Heart right ventricle (tissue), 16 donors: Measurements from ENCODE around the gene COL7A1. TPM values are rescaled to one million over a fixed set of nuclear protein-coding genes. Genes with fewer than 3 reads are reported as not detected.

Experiments
- ATAC-seq, 8 donors: fragments of 200-7000 bp; cut with Tn5 transposase; one replicate each; pipeline ENCODE4 v1.9.1; 2020; ENCODE audit warnings: mild to moderate bottlenecking in 8 of 8, moderate library complexity in 8 of 8, moderate number of reproducible peaks in 1 of 8
- DNase-seq, 2 donors: peaks; one replicate each; pipeline ENCODE4 v3.0.0-alpha.2; 2020
- H3K27ac ChIP-seq, 10 donors: fragments of 200-600 bp; sonication (generic) in 2 of 10; one replicate each; pipeline versions ENCODE4 v1.5.0 to v1.8.0; 2020 to 2022; ENCODE audit warnings: mild to moderate bottlenecking in 3 of 10
- H3K27me3 ChIP-seq, 7 donors: fragments of 200-600 bp; one replicate each; pipeline ENCODE4 v1.8.0; 2021 to 2022; ENCODE audit warnings: mild to moderate bottlenecking in 2 of 7
- H3K36me3 ChIP-seq, 9 donors: fragments of 200-600 bp; sonication (generic) in 1 of 9; one replicate each; pipeline versions ENCODE4 v1.5.0 to v1.8.0; 2020 to 2022; ENCODE audit warnings: mild to moderate bottlenecking in 2 of 9
- H3K4me1 ChIP-seq, 9 donors: fragments of 200-600 bp; sonication (generic) in 1 of 9; one replicate each; pipeline versions ENCODE4 v1.5.0 to v1.8.0; 2020 to 2022; ENCODE audit warnings: mild to moderate bottlenecking in 4 of 9
- H3K4me3 ChIP-seq, 10 donors: fragments of 200-600 bp; sonication (generic) in 2 of 10; one replicate each; pipeline versions ENCODE4 v1.5.0 to v1.8.0; 2020 to 2022; ENCODE audit warnings: mild to moderate bottlenecking in 7 of 10, moderate library complexity in 2 of 10
- H3K9me3 ChIP-seq, 11 donors: fragments of 200-600 bp in 10 of 11; sonication (generic) in 2 of 11; one replicate each; pipeline versions ENCODE4 v1.5.0 to v1.8.0; 2013 to 2022; ENCODE audit warnings: mild to moderate bottlenecking in 2 of 11, control low read depth in 1 of 11, moderate library complexity in 1 of 11
- CTCF ChIP-seq, 9 donors: fragments of 200-600 bp; sonication (generic) in 2 of 9; IDR thresholded peaks; one replicate each; pipeline versions ENCODE4 v1.5.0 to v1.8.0; 2021 to 2022; ENCODE audit warnings: antibody characterized with exemption in 9 of 9, mild to moderate bottlenecking in 5 of 9, moderate library complexity in 1 of 9
- WGBS, 2 donors: extraction: QIAGEN DNeasy Blood & Tissue Kit; methylation state at CpG; one replicate each; pipeline ENCODE4 v1.1.7; 2013; ENCODE audit warnings: inconsistent platforms in 1 of 2; 5-methylcytosine and 5-hydroxymethylcytosine counted together
- intact Hi-C, 10 donors: fragments of 100-400 bp; cut with DNase I; formaldehyde crosslinking; loops; one replicate each; pipeline versions ENCODE4 v1.11.1 to v1.14.2; 2022
- polyA plus RNA-seq, 2 donors: library from polyadenylated mRNA; stranded (reverse); fragments of 200-250 nt; gene quantifications; one replicate each; pipeline ENCODE4 v1.2.3, GENCODE V29; 2013
- total RNA-seq, 10 donors: library from RNA; stranded (reverse); fragmentation: NEBNext Ultra II Directional in 3 of 10; extraction: Animal tissue kit (Norgen Biotek cat#: 25700) in 3 of 10; gene quantifications; one replicate each; pipeline versions ENCODE4 v1.2.1 to v1.2.4, GENCODE V29; 2021 to 2023
- donor health status: Arrhythmogenic right ventricular cardiomyopathy.
- donor health status: ischemic (EF 13 %, LVEDD 7.1; RV severe dilation, severe dysfunction).
- donor health status: healthy with polysubstance abuse.
- donor health status: DM: no; HTN: yes; CAD: no.
- donor health status: DM: no; HTN: no; CAD: no.
- donor health status: ischemic (EF 25% LVEDD 6.9; RV normal size, moderate dysfunction).
- donor health status: ischemic (EF 25% LVEDD 5.7; RV mildly dilated, moderate dysfunction).
- donor health status: healthy.
- donor health status: DM: yes; HTN: yes; CAD: no.
- donor health status: Ischemic cardiomyopathy.
- donor health status: ischemic (EF 35%, LVEDD 5.7; RV mildly dilated, moderate dysfunction).
- donor health status: nonischemic (EF 11% LVEDD 7.7; RV severe dilation, severe dysfunction).
- donor health status: DM: yes; HTN: yes; CAD: no.
- donor health status: PGD.
- donor health status: ischemic (EF 29% LVEDD 5.4; RV normal size, mild dysfunction).
- donor health status: nonischemic (EF 23%, LVEDD 6.1; RV moderate dilation, normal function).

COL7A1 gene
- total and polyA plus RNA-seq, 12 donors, result 6.1 to 63.5 (median 12.6) TPM

- no peaks in the 10 kb centered on the region for H3K9me3 ChIP-seq
- no peak for TF ChIP-seq CTCF (IDR thresholded peaks at IDR 0.05)
- 84 to 85% methylated on average over 17 of the region's 17 CpGs for WGBS, 2 donors
- ATAC-seq (no peak), DNase-seq (no peak)
- intact Hi-C loops, result no loop called here
- no peak overlapping the region for H3K27ac ChIP-seq
- H3K4me3 ChIP-seq, result no peak overlapping the region
- H3K4me1 ChIP-seq, result no peaks in the 10 kb centered on the region
- H3K36me3 ChIP-seq, result peaks cover 0 to 26% (median 0%) of the 10 kb centered on the region in 9 donors
- H3K27me3 ChIP-seq, result no peaks in the 10 kb centered on the region
Measured at GRCh38 chr3:48575366-48575765, 19.8 kb downstream of the COL7A1 start.

- no peak for ATAC-seq
- H3K4me1 ChIP-seq, result no peaks in the 10 kb centered on the region
- no peaks in the 10 kb centered on the region for H3K27me3 ChIP-seq
- H3K9me3 ChIP-seq, result no peaks in the 10 kb centered on the region
- DNase-seq, result no peak
- no peak for TF ChIP-seq CTCF (IDR thresholded peaks at IDR 0.05)
- WGBS, 2 donors, result 93 to 96% methylated on average over 10 of the region's 10 CpGs
- peaks cover 0 to 27% (median 0%) of the 10 kb centered on the region in 9 donors for H3K36me3 ChIP-seq
- intact Hi-C loops, result no loop called here
- no peak overlapping the region for H3K27ac ChIP-seq
- H3K4me3 ChIP-seq, result no peak overlapping the region
Measured at GRCh38 chr3:48573973-48574585, 21.1 kb downstream of the COL7A1 start.

- ATAC-seq, result no peak
- Histone ChIP-seq H3K9me3 (no peaks in the 10 kb centered on the region), H3K36me3 (peaks cover 0 to 21% (median 0%) of the 10 kb centered on the region in 9 donors), H3K4me1 (no peaks in the 10 kb centered on the region), H3K4me3 (no peak overlapping the region), H3K27ac (no peak overlapping the region), H3K27me3 (no peaks in the 10 kb centered on the region)
- 87 to 94% methylated on average over 7 of the region's 7 CpGs for WGBS, 2 donors
- intact Hi-C loops, result no loop called here
- no peak for TF ChIP-seq CTCF (IDR thresholded peaks at IDR 0.05)
- DNase-seq, result no peak
Measured at GRCh38 chr3:48572517-48572916, 22.6 kb downstream of the COL7A1 start.

- Histone ChIP-seq H3K27me3 (no peaks in the 10 kb centered on the region), H3K4me3 (no peak overlapping the region), H3K4me1 (no peaks in the 10 kb centered on the region), H3K36me3 (peaks cover 0 to 15% (median 0%) of the 10 kb centered on the region in 9 donors), H3K27ac (no peak overlapping the region), H3K9me3 (no peaks in the 10 kb centered on the region)
- intact Hi-C loops, result no loop called here
- no peak for DNase-seq
- no peak for ATAC-seq
- 88 to 92% methylated on average over 12 of the region's 12 CpGs for WGBS, 2 donors
- no peak for TF ChIP-seq CTCF (IDR thresholded peaks at IDR 0.05)
Measured at GRCh38 chr3:48571938-48572337, 23.2 kb downstream of the COL7A1 start.
